Brain pericyte (primary cell): Measurements from ENCODE around the gene PRAME.
"Not testable (repeated sequence)": the region's sequence is repeated elsewhere in the genome, so short reads cannot be mapped to it uniquely, and the experiment has no call there.

ENCODE experiments used
- DNase-seq: peaks from one replicate; pipeline ENCODE4 v3.0.0-alpha.2; 2012; ENCODE audit warnings: low read depth, low spot score

Gene PRAME

DNA sequence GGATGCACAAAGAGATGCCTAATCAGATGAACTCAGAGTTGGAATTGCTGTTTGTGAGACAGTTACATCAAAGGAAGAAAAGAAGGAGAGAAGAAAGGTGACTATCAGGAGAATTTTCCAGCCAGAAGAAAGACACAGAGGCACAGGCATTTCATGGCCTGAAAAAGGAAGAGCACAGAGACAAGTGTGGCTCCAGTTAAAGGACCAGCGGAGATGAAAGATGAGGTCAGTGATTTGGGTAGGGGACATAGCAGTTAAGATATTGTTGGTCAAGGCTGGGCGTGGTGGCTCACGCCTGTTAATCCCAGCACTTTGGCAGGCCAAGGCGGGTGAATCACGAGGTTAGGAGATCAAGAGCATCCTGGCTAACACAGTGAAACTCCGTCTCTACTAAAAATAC, 35.6 kb downstream of the PRAME start:
- no peak for DNase-seq

DNA sequence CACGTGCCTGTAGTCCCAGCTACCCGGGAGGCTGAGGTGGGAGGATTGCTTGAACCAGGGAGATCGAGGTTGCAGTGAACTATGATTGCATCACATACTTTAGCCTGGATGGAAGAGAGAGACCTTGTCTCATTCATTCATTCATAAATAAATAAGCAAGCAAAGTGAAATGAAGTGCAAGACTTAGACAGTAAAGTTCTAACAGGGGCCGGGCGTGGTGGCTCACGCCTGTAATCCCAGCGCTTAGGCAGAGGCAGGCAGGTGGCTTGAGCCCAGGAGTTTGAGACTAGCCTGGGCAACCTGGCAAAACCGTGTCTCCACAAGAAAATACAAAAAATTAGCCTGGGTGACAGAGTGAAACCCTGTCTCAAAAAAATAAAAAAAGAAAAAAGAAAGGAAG, 37.4 kb downstream of the PRAME start:
- no peak for DNase-seq

DNA sequence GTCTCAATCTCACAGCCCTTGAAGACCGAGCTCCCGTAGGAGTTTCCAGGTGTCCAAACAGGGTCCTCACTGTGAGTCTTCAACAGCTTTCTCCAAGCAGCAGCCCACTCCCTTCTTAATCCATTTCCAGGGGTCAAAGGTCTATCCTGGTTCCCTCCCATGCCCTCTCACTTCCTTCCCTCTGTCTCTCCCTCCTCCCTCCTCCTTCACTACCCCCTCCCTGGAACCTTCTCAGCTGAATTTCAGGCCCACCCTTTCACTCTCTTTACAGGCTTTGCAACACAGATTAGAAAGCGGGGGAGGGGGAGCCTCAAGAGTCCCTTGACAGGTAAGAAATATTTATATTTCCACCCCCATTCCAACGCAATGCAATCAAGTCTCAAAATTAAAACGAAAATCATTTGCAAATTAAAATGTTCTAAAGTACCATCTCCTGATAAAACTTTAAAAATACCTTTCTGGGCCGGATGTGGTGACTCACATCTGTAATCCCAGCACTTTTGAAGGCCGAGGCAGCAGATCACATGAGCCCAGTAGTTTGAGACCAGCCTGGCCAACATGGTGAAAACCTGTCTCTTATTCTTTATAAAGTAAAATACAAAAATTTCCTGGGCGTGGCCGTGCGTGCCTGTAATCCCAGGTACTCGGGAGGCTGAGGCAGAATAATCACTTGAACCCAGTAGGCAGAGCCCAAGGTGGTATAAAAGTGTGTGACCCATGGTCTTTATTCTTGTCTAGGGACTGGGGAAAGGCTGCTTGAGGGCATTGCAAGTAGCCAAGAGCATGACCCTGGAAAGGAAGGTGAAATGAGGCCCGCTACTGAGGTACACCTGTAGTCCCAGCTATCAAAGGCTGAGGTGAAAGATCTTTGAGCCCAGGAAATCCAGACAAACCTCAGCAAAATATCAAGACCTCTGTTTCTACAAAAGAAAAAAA, 38.1 kb downstream of the PRAME start:
- no peak for DNase-seq

DNA sequence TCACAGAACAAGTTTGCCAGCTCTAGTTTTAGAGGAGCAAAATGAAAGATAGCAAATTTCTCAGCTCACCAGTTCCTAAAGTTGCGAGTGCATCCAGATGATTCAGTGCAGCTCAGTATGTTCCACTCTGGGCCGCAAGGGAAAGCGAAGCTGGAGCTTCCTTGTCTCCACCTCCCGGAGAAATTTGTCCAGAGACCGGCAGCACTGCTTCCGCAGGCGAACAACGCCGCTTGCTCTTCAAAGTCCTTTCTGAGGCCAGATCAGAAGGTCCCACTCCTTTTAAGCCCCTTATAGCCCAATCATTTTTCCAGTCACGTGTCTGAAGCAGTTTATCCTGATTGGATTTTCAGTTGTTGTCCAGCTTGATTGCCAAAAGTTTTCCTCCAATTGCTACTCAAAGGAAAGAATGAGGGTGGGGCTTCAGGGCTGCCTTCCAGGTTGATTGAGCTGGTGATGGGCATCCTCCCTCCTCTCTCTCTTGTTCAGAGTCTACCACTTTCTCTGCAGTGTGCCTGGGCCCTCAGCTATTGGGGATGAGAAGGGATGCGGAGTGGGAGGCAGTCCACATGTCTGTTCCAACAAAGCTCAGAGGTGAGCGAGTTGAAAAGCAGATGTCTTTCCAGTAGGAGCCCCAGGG, 38.9 kb downstream of the PRAME start, which contains the start of gene ZNF280A:
ZNF280A (minus strand) TSS at position 251 of the 637 bp plus-strand sequence. CDS start 4,640 bp downstream, outside the sequence.
- no peak for DNase-seq

DNA sequence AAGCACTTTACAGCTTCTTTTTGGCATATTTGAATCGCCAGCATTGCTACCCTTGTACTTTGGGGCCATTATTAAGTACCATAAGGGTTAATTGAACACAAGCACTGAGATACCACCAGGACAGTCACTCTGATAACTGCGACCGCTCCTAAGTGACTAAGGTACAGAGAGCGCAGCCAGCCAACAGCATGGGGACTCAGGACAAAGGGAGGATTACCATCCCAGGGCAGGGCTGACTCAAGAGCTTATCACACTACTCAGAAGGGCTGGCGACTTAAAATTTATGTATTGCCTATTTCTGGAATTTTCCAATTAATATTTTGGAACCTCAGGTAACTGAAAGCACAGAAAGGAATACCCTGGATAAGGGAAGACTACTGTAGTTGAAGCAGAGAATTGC, 39.5 kb downstream of the PRAME start:
- DNase-seq = no peak

DNA sequence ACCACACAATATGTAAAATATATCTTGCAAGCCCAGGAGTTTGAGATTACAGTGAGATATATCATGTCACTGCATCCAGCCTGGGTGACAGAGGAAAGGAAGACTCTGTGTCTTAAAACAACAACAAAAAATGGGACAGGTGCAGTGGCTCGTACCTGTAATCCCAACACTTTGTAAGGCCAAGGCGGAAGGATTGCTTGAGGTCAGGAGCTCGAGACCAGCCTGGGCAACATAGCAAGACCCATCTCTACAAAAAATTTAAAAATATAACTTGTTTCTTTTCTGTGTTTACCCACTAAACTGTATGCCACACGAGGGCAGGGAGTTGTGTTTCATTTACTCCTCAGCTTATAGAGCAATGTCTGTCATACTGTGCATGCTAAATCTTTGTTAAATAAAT, 42.1 kb downstream of the PRAME start:
- no peak for DNase-seq

DNA sequence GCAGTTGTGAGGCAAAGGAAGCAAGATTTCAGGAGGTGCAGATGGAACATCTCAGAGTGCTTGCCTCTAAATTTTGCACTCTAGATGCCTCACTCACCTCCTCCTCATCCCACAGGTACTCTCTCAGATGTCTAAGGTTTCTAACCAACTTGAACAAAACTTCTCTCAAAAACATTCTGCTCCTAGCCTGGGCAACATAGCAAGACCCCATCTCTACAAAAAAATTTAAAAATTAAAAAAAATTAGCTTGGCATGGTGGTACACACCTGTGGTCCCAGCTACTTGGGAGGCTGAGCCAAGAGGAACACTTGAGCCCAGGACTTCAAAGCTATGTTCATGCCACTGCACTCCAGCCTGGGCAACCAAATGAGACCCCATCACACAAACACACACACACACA, 43.2 kb downstream of the PRAME start:
- DNase-seq = no peak

DNA sequence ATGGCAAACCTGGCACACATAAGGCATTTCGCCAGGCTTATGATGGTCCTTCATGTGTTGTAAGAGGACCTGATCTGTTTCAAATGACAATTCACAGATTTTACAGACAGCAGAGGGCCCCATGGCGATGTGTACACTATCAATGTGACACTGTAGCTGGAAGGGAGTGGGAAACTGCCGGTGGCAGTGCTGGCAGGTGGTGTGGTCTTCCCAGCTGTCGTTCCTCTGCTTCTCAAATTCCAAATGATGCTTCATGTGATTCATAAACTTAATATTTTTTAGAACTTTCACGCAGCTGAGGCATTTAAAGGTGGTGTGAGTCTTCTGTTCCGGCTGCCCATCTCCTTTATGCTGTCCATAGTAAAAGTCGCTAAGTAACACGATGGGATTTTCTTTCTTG, 44.6 kb downstream of the PRAME start:
- not testable (repeated sequence) for DNase-seq

DNA sequence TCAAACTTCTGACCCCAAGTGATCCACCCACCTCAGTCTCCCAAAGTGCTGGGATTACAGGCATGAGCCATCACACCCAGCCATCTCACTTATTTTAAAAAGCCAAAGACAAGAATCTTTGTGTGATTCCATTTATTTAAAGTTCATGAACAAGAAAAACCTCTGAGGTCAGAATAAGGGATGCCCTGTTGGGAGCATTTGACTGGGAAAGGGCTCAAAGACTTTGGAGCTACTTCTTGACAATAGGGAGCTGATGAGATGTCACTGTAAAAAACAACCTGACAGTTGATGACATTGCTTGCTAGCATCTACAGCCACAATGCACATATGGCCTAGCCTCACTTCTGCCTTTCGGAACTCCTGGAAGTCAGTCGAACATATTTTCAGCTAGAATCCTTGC, 45.4 kb downstream of the PRAME start:
- no peak for DNase-seq

DNA sequence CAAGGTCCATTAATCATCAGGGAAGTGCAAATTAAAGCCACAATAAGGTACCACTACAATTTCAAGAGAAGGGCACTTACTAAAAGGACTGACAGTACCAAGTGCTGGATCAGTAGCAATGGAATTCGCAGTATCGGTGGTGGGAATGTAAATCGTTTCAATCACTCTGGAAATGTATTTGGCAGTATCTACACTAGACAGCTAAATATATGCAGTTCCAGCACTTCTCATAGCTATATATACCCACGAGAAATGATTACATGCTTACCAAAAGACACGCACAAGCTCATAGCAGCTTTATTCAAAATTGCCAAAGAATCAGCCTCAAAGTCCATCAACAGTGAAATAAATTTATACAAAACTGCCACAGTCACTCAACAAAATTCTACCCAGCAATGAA, 46.1 kb downstream of the PRAME start:
- DNase-seq = no peak

DNA sequence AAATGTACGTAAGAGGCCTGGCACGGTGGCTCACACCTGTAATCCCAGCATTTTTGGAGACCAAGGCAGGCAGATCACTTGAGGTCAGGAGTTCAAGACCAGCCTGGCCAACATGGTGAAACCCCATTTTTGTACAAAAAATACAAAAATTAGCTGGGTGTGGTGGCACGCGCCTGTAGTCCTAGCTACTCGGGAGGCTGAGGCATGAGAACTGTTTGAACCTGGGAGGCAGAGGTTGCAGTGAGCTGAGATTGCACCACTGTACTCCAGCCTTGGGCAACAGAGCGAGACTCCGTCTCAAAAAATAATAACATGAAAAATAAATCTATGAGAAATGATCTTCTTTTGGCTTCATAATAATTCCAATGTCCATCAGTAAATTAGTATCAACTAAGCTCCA, 48.2 kb downstream of the PRAME start:
- not testable (repeated sequence) for DNase-seq

DNA sequence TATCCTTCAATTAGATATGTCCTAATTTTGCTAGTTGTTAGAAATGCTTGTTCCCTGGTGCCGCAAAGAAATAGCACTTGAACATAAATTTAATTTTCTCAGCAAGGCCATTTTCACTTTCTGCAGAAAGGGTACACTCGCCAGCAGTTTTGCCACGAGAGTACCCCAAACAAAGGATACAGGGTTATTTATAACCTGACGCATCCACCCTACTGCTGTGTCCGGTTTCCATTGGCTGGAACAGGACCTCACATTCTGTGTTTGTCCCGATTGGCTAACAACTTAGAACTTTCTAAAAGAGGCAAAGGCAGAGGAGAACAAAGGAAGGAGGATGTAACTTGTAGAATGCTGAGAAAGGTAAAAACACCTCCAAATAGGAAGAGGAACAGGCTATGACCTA, 49.2 kb downstream of the PRAME start:
- not testable (repeated sequence) for DNase-seq

DNA sequence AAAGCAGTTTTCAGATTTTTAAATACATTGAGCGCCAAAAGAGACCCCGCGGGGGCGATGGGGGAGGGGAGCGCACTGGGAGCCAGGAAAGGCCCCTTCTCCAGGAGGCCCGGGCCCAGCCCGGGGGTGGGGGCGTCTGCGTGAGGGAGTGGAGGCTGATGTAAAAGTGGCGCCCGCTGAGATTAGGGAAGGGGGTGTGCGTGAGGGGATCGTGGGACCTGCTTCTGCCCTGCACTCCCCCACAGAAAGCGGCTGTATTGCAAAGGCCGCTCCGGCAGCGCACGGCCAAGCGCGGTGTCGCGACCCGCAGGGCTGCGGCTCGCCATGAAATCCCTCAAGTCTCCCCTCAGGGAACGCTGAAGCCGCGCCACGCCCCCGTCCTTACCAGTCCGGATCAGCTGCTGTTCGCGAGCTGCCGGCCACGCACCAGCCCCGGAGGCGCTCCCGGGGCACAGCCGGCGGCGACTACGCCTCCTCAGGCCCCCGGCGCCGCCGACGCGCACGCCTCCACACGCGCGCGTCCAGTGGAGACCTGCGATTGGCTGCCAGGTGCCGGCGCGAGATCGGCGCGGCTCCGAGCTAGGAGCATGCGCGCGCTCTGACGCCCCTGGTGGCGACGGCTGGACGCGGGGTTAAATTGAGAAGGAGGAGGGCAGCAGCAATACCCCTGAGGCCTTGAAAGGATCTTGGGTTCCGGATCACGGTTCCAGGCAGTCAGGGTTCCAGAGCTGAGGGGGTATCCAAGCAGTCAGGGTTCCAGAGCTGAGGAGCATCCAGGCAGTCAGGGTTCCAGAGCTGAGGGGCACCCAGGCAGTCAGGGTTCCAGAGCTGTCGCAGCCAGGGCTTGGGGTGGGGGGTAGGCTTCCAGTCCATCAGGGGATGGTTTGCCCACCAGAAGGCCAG, 50.5 kb downstream of the PRAME start, which contains the start of gene ZNF280B:
ZNF280B (minus strand) TSS at position 469 of the 903 bp plus-strand sequence. CDS start 19,344 bp downstream, outside the sequence.
- peak; percentile 13 for DNase-seq

DNA sequence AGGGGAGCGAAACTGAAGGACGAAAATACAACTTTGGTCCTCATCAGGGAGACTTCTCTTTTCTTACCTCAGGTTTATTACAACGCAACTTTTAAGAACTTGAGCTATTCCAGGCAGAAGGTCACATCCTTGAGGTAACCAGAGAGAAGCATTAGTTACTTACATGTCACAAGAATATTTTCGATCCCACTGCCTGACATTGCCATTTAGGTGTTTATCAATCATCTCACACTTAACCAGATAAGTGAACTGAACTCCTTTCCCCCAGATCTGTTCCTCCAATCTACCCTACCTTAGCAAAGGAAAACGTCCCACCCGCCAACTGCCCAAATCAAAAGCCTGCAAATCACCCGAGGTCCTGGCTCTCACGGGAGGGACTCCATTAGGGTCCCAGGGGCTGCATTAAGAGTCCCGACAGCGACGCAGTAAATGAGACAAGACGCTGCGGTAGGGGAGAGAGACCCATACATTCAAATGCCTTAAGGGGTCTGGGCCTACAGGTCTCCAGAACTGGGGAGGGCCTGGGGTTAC, 51.3 kb downstream of the PRAME start:
- no peak for DNase-seq

DNA sequence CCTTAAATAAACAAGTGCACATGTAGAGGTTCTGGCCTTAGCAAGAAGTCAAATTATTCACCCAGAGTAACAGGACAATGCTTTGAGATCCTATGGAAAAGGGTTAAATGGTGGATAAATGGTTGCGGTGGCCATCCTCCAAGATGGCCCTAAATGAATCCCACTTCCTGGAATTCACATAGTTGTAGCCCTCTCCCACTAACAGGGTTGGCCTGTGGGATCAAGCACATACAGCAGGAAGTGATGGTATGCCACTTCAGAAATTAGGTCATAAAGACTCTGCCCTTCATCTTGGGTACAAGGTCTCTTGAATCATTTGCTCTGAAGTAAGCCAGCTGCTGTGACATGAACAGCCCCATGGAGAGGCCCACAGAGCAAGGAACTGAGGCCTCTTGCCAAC, 52.3 kb downstream of the PRAME start:
- DNase-seq = no peak

DNA sequence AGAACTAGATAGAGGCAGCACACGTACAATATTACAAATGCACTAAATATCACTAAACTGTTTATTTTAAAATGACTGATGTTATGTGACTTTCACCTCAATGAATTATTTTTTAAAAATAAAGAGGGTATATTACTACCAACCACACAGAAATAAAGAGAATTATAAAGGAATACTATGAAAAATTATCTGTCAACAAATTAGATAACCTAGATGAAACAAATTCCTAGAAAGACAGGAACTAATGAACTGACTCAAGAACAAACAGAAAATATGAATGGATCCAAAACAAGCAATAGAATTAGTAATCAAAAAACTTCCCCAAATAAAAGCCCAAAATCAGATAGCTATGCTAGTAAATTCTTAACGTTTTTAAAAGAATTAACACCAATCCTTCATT, 60.8 kb downstream of the PRAME start:
- DNase-seq = no peak
